ENCODE measurements around the gene WDR90.

Gene WDR90

GRCh38 chr16:658679-659571 lies 9.8 kb downstream of the WDR90 start:
- H3K27ac Mint-ChIP-seq: no peak overlapping the region
- H3K4me3 Mint-ChIP-seq: no peak overlapping the region
- no peaks in the 10 kb centered on the region for H3K27me3 Mint-ChIP-seq (ENCODE audit: low read depth)
- peaks cover 3% of the 10 kb centered on the region for H3K4me1 Mint-ChIP-seq (ENCODE audit: low read depth)
- H3K9me3 Mint-ChIP-seq: no peaks in the 10 kb centered on the region
- no peaks in the 10 kb centered on the region for H3K36me3 Mint-ChIP-seq (ENCODE audit: low read depth)

GRCh38 chr16:659618-660017 lies 10.5 kb downstream of the WDR90 start:
- Mint-ChIP-seq H3K27ac (no peak overlapping the region), H3K36me3 (ENCODE audit: low read depth) (no peaks in the 10 kb centered on the region)

GRCh38 chr16:660132-660458 lies 10.9 kb downstream of the WDR90 start:
- H3K27ac Mint-ChIP-seq: no peak overlapping the region
- H3K36me3 Mint-ChIP-seq (ENCODE audit: low read depth): no peaks in the 10 kb centered on the region
- no peak overlapping the region for H3K4me3 Mint-ChIP-seq
- H3K9me3 Mint-ChIP-seq: no peaks in the 10 kb centered on the region
- H3K4me1 Mint-ChIP-seq (ENCODE audit: low read depth): peaks cover 3% of the 10 kb centered on the region
- H3K27me3 Mint-ChIP-seq (ENCODE audit: low read depth): no peaks in the 10 kb centered on the region

More at GRCh38 chr16:659618-660017, 10.5 kb downstream of the WDR90 start:
- no peaks in the 10 kb centered on the region for H3K9me3 Mint-ChIP-seq
- no peak overlapping the region for H3K4me3 Mint-ChIP-seq
- H3K4me1 Mint-ChIP-seq (ENCODE audit: low read depth): peaks cover 3% of the 10 kb centered on the region
- no peaks in the 10 kb centered on the region for H3K27me3 Mint-ChIP-seq (ENCODE audit: low read depth)

DNA sequence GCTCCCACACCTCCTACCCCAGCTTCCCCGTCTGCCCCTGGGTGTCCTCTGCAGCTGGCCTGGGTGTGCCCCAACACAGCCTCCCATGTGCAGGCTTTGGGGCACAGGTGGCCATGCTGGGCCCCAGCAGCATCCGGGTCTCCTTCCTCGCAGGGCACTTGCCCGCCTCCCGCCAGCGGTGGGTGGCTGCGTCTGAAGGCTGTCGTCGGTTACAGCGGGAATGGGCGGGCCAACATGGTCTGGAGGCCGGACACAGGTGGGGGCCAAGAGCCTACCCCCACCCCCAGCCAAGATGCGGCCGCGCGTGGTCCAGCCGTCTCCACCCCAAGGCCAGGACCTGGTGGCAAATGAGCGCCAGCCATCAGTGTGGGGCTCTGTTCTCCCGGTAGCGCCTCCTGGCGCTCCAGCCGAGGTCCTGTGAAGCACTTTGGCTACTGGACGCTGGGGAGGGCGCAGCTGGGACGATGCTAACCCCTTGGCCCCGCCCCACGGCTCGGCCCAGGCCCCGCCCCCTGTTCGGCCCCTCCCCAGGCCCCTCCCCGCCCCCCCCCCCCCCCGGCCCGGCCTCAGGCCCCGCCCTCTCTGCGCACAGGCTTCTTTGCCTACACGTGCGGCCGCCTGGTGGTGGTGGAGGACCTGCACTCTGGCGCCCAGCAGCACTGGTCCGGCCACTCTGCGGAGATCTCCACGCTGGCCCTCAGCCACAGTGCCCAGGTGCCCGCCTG lies 11.5 kb downstream of the WDR90 start:
- peaks cover 3% of the 10 kb centered on the region for H3K4me1 Mint-ChIP-seq (ENCODE audit: low read depth)
- H3K27me3 Mint-ChIP-seq (ENCODE audit: low read depth): no peaks in the 10 kb centered on the region
- H3K27ac Mint-ChIP-seq: no peak overlapping the region
- H3K4me3 Mint-ChIP-seq: no peak overlapping the region
- H3K36me3 Mint-ChIP-seq (ENCODE audit: low read depth): no peaks in the 10 kb centered on the region
- no peaks in the 10 kb centered on the region for H3K9me3 Mint-ChIP-seq

- Mint-ChIP-seq H3K27me3 (ENCODE audit: low read depth) (no peaks in the 10 kb centered on the region), H3K27ac (no peak overlapping the region), H3K36me3 (ENCODE audit: low read depth) (no peaks in the 10 kb centered on the region), H3K4me3 (no peak overlapping the region), H3K4me1 (ENCODE audit: low read depth) (peaks cover 3% of the 10 kb centered on the region), H3K9me3 (no peaks in the 10 kb centered on the region)
These were observed 12.1 kb downstream of the WDR90 start for GRCh38 chr16:661184-661821.

DNA sequence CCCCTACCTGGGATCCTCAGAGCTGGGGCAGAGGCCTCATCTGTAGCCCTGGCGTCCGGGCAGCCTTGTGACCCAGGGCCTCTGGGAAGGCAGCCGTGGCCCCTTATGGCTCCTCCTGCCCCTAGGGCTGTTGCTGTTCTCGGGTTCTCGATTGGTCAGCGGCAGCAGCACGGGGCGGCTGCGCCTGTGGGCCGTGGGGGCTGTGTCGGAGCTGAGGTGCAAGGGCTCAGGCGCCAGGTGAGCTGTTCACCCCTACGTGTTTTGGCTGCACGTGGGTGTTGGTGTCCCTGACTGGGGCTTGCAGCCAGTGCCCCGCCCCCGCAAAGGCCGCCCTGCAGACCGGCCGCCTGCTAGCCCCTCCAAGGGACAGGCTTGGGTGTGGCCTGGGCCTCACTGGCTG lies 12.9 kb downstream of the WDR90 start:
- H3K36me3 Mint-ChIP-seq (ENCODE audit: low read depth): no peaks in the 10 kb centered on the region
- no peak overlapping the region for H3K27ac Mint-ChIP-seq
- H3K4me1 Mint-ChIP-seq (ENCODE audit: low read depth): peaks cover 3% of the 10 kb centered on the region
- H3K4me3 Mint-ChIP-seq: no peak overlapping the region
- no peaks in the 10 kb centered on the region for H3K9me3 Mint-ChIP-seq
- no peaks in the 10 kb centered on the region for H3K27me3 Mint-ChIP-seq (ENCODE audit: low read depth)

DNA sequence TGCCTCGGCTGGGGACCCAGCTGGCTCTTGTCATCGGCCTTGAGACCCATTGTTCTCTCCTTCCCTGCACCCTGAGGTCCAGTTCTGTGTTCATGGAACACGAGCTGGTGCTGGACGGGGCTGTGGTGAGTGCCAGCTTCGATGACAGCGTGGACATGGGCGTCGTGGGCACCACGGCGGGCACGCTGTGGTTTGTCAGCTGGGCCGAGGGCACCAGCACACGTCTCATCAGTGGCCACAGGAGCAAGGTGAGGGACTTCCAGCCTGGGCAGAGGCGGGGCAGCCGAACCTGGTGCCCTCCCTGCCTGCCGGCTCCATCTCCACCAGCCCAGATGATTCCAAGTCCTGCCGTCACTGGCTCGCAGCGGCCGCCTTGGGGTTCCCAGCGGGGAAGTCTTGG lies 13.4 kb downstream of the WDR90 start:
- Mint-ChIP-seq H3K36me3 (ENCODE audit: low read depth) (no peaks in the 10 kb centered on the region), H3K27ac (no peak overlapping the region), H3K27me3 (ENCODE audit: low read depth) (no peaks in the 10 kb centered on the region), H3K4me3 (no peak overlapping the region), H3K9me3 (no peaks in the 10 kb centered on the region), H3K4me1 (ENCODE audit: low read depth) (peaks cover 3% of the 10 kb centered on the region)

- no peaks in the 10 kb centered on the region for H3K36me3 Mint-ChIP-seq (ENCODE audit: low read depth)
- no peak overlapping the region for H3K4me3 Mint-ChIP-seq
- no peak overlapping the region for H3K27ac Mint-ChIP-seq
- no peaks in the 10 kb centered on the region for H3K9me3 Mint-ChIP-seq
- no peaks in the 10 kb centered on the region for H3K27me3 Mint-ChIP-seq (ENCODE audit: low read depth)
- peaks cover 6% of the 10 kb centered on the region for H3K4me1 Mint-ChIP-seq (ENCODE audit: low read depth)
These were observed 17.4 kb downstream of the WDR90 start for GRCh38 chr16:666572-666971.

DNA sequence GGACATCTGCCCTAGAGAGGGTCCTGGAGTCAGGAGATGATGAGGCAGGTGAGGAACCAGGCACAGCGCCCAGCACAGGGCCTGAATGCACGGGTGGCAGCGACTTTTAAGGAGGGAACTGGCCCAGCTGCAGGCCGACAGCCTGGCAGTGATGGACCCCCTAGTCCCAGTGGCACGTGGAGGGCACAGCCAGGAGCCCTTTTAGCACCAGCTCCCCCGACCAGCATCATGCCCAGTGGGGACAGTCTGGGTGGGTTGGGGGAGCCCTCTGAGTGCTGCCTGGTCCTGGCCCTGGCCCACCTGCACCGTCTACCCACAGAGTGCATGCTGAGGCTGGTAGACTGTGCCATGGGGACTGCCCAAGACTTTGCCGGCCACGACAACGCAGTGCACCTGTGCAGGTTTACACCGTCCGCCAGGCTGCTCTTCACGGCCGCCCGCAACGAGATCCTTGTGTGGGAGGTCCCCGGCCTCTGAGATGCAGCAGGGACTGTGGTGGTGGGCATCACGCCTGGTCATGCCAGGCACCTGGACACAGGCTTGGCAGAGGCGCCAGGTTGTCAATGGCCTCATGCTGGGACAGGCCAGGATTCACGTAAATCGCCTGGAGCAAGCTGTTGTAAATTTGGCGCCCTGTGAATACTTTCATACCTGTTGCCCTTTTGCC lies 18.1 kb downstream of the WDR90 start:
- Mint-ChIP-seq H3K27ac (peak overlapping the region; percentile 82), H3K9me3 (no peaks in the 10 kb centered on the region), H3K36me3 (ENCODE audit: low read depth) (no peaks in the 10 kb centered on the region)

DNA sequence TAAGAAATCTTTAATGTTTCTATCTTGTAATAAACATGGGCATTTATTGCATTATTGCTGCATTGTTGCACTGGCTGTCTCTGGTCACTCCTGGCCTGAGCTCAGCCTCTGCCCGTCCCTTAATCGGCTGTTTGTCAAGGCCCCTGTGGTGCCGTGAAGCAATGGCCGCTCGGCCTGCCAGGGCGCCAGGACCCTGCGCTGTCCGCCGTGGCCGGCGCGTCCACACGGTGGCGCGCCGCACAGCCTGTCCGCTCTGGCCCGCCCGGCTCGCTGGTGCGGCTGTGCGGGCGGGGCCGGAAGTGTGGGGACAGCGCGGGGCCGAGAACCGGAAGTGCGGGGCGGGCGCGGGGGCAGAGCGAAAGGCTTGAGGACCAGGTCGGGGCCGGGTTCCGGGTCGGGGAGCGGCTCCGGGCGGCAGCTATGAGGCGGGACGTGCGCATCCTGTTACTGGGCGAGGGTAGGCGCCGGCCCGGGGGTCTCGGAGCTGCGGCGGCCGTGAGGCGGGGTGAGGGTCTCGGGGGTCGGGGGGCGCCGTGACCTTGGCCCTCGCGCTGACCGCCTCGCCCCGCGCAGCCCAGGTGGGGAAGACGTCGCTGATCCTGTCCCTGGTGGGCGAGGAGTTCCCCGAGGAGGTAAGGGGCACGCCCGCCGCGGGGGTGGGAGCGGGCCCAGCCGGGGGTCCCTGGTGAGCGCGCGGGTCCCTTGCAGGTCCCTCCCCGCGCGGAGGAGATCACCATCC lies 18.8 kb downstream of the WDR90 start, which contains the start of gene RHOT2:
Gene RHOT2, plus strand, starts transcription at position 353 of the 739 bp plus-strand sequence. Its CDS starts 68 bp downstream, at position 421.
- Mint-ChIP-seq H3K9me3 (no peaks in the 10 kb centered on the region), H3K36me3 (ENCODE audit: low read depth) (no peaks in the 10 kb centered on the region), H3K4me3 (peak within 1 kb of the TSS; percentile 80), H3K27ac (peak within 1 kb of the TSS; percentile 82), H3K4me1 (ENCODE audit: low read depth) (peaks cover 6% of the 10 kb centered on the region), H3K27me3 (ENCODE audit: low read depth) (no peaks in the 10 kb centered on the region)

More for the DNA sequence above, 18.1 kb downstream of the WDR90 start:
- no peaks in the 10 kb centered on the region for H3K27me3 Mint-ChIP-seq (ENCODE audit: low read depth)
- peak overlapping the region; percentile 77 for H3K4me3 Mint-ChIP-seq
- peaks cover 6% of the 10 kb centered on the region for H3K4me1 Mint-ChIP-seq (ENCODE audit: low read depth)

GRCh38 chr16:668519-669171 lies 19.5 kb downstream of the WDR90 start:
- no peaks in the 10 kb centered on the region for H3K9me3 Mint-ChIP-seq
- H3K4me3 Mint-ChIP-seq: peak overlapping the region; percentile 80
- no peaks in the 10 kb centered on the region for H3K27me3 Mint-ChIP-seq (ENCODE audit: low read depth)
- H3K4me1 Mint-ChIP-seq (ENCODE audit: low read depth): peaks cover 6% of the 10 kb centered on the region
- peak overlapping the region; percentile 57 for H3K27ac Mint-ChIP-seq
- no peaks in the 10 kb centered on the region for H3K36me3 Mint-ChIP-seq (ENCODE audit: low read depth)

- no peaks in the 10 kb centered on the region for H3K9me3 Mint-ChIP-seq
- H3K4me3 Mint-ChIP-seq: peak overlapping the region; percentile 51
- no peak overlapping the region for H3K27ac Mint-ChIP-seq
- no peaks in the 10 kb centered on the region for H3K27me3 Mint-ChIP-seq (ENCODE audit: low read depth)
- no peaks in the 10 kb centered on the region for H3K36me3 Mint-ChIP-seq (ENCODE audit: low read depth)
- H3K4me1 Mint-ChIP-seq (ENCODE audit: low read depth): peaks cover 6% of the 10 kb centered on the region
These were observed 20.5 kb downstream of the WDR90 start for GRCh38 chr16:669666-670065.

GRCh38 chr16:670485-671352 lies 21.6 kb downstream of the WDR90 start:
- Mint-ChIP-seq H3K27me3 (ENCODE audit: low read depth) (no peaks in the 10 kb centered on the region), H3K36me3 (ENCODE audit: low read depth) (no peaks in the 10 kb centered on the region), H3K4me3 (no peak overlapping the region), H3K27ac (no peak overlapping the region), H3K9me3 (no peaks in the 10 kb centered on the region), H3K4me1 (ENCODE audit: low read depth) (peaks cover 6% of the 10 kb centered on the region)

All from T-helper 1 cell treated with Interleukin-12 subunit alpha and Interleukin-12 subunit beta and Interleukin-4 antibody, amounts not matched to agents 30 μg/mL and 1 μg/mL, for 36 hours (primary cell).